Stimulated activated naive CD4-positive, alpha-beta T cell treated with Interleukin-2 at 50 U/mL for 16 hours (primary cell): ENCODE results near the gene RPA3.

Experiments
- DNase-seq: peaks from one replicate; lab custom pipeline; 2025; lab: John Stamatoyannopoulos, UW

Gene RPA3

DNA sequence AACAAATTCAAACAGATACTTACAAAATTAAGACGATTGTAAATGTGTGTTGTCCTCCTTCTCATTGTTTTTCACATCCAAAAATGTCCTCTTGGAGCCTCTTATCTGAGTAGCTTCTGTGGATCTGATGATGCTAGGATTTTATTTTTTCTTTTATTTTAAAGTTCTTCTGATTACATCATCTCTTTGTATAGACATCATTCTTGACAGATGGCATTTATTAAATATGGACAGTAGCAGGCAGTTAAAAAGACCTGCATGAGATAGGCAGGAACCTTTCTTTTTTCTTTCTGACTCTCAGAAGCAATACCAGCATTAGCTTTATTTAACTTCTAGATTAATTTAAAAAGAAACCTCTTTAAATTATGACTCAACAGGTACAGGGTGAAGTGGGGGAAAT is at the start of gene RPA3:
RPA3 (minus strand) TSS at position 116 of the 400 bp plus-strand sequence. CDS start 78,189 bp downstream, outside the sequence.
- no peak for DNase-seq

DNA sequence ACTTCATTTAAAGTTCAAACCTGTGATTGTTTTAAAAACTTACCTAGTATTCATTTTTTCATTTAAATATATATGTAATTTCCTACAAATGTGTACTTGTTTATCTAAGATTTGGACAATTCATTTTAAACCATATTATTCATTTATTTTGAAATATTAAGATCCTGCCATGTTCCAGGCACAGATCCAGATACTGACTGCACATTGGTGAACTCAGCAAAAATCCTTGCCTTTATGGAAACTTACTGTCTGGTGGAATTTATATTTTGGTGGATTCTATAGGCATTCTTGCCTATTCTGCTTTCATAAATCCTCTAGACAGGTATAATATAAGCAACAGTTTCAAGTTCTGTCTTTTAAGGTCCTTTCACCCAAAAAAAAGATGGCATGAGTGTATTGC is 48.3 kb upstream of the RPA3 start:
- DNase-seq, result no peak

DNA sequence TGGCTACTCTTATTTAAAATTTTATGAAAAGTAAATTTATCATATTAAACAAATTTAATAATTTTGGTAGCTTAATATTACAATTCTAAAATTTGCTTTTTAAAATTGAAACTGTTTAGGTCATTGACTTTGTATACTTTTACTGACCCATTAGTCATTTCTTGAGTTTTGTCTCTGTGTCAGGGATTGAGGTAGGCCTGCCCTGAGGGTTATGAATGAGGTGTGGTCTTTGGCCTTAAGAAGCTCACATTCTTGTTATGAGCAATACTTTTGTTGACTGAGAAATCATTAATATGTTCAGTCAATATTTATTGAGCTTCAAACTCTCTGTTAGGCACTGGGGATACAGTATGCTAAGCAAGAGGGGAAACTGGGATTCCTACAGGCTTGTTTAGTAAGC is 47.0 kb upstream of the RPA3 start:
- DNase-seq, result no peak

DNA sequence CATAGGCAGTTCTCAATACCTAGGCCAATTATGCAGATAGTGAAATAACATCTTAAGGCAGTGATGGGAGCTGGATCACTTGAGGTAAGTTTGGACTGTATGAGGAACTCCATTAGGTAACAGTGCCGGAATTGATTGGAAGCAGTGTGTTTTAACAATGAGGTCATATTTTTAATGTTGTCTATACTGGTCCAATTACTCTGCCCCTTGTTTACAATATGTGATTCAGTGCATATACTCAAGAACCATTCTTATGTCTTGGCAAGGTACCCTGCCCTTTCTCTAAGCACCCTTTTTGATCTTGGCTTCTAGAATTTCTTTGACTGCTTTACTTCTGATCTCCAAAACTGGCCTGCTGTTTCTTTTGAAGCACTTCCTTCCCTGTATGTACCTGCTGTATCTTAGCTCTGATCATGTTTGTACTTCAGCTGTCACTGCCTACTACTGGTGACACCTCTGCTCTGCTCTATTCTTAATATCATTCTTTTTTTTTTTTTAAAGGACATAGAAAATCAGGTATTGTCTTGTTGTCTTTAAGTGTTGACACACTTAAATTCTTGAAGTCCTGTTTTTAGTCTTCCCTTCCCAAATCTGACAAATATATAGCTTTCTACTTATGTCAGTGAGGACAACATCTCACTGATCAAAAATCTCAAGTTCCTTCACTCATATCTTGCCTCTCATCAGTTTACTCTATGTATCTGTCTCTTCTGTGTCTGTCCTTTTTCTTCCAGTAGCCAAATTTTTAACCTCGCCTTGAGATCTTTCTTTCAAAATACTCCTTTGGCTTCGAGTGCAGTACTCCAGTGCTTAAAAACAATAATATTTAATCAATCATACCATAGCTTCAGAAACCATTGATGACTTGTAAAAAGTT is 46.4 kb upstream of the RPA3 start:
- DNase-seq, result no peak

DNA sequence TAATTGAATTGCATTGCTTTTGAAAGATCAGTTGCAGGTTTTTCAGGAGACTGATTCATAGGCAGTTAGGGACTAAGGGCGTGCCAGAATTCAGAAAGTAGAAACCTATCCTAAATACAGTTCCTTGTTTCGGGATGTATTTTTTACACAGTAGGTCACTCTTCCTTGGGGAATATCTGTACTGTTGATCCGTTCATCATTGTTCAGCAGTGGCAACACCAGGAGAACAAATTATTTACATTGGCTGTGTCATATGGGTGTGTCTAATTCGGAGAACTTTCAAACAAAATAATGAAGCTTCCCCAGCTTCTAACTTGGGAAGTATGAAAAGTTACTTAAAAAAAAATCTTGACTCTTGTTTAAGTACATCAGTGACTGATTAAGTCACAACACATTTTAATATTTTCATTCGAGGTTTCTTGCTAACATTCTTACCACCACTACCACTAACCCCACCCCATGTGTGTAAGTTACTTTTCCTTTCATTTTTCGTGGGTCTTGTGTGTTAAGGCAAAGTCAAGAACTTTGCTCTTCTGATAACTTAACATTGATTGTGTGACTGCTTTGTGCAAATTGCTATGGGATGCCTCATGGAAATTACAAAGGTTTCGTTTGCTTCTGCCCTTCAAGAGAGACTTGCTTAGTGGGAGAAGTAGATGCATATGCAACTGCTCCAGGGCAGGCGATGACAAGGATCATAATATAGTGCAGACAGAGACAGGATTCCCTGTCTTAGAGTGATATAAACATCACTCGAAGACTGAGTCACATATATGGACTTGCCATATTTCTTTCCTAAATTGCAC is 43.8 kb upstream of the RPA3 start:
- no peak for DNase-seq

DNA sequence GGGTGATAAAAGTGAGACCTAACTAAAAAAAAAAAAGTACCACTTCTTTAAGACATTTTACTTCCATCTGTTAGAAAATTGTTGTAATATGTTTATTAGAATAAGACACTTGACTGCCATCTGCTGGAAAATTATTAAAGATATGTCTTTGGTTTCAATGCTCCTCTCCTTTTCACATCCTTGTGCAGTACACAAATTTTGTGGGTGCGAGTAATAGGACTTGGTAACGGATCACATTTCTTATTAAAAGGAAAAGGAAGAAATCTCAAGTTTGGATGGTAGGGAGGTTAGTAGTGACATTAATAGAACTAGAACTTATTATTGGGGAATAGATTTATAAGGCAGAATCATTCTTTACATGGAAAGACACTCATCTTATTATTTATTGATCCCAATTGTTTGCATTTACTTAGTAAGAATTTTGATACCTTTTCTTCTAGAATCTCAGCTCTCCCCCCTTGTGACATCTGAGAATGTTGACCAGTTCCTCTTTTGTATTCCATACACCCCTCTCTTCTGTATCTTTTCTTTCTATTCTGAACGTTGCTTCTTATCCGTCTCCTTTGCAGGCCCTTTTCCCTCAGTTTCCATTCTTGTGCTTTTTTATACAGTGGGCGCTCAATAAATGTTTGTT is 43.0 kb upstream of the RPA3 start:
- no peak for DNase-seq

DNA sequence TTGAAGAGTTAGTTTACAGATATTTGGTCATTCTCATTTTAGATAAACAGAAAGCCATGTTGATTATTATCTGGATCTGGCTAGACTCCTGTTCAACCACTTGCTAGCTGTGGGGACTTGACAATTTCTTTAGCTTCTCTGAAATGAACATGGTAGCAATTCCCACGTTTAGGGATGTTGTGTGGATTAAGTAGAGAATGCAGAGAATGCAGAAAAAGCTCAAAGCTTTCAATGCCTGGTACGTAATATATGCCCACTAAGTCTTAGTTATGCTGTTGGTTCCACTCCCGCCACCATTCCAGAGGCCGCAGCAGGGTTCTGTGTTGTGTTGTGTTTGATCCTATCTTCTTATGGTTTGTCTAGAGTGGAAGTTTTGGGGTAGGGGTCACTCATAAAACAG is 39.2 kb upstream of the RPA3 start:
- no peak for DNase-seq

DNA sequence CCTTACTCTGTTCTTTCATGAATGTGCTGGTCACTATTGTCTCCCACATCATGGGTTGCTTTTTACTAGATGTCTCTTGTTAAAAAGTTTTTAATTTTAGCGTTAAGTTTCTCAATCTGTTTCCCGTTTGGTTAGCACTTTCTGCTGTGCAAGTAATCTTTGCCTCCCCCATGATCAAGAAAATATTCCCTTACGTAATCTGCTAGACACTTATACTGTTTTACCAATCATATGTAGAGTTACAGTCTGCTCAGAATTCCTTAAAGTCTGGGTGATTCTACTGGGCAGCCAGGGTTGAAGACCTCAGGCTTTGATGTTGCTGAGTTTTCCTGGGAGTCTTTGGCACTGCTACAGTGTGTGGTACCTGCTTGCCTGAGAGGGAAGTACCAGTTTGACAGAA is 38.2 kb upstream of the RPA3 start:
- no peak for DNase-seq

DNA sequence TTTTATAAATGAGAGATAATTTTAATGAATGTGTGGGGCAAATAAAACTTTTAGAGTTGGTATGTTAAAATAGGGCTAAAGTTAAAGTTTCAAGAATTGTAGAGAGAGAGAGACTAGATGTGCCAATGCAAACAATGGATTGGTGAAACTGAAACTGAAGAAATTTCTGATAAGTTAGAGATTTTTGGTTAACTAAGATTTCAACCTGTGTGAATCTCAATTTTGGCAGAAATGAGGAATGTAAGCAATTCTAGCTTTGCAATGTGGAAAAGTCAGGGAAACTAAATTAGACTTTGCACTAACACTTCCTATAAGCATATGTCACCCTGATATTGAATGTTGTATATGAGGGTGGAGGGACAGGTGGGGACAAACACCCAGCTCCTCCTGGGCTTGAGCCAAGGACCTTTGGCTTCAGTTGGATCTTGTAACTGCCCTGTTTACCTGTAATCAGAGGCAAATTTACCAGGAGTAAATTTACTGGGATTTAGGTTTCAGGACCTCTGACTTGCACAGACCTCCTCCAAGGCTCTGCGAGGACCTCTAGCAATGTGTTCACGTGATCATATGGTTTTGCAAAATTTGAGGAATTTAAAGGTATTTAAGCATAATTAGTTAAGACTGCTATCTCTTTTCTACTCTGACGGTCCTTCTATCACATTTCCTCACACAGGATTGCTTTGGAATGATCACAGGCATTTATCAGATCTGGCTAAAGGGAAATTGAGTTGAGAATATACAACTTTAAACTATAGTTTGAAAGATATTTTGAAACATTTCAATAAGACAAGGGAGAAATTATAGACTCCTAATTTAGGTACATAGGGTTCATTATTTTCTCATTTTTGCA is 33.1 kb upstream of the RPA3 start:
- DNase-seq, result no peak

DNA sequence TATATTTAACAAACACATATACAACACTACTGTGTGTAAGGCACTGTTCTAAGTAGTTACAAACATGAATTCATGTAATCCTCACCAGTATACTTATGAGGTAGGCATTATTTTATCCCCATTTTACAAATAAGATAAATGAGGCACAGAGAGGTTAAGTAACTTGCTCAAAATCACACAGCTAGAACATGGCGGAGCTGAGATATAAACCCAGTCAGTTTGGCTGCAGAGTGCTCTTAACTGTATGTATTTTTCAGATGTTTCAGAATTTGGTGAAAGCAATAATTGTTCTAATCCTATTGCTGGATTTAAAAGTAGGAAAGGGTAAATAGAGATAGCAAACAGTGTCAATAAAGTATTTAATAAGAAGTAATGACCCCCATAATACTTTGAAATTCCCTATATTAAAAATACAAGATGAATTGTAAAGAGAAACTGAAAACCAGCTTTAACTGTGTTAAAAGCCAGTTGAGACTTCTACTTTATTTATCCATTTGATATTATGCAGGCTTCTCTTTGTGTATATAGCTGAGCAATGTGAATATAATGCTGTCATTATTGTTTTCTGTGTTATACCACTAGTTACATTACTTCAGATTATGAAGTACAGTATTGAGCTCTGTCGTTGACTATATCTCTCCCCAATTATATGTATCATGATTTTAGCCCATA is 32.3 kb upstream of the RPA3 start:
- DNase-seq, result no peak

DNA sequence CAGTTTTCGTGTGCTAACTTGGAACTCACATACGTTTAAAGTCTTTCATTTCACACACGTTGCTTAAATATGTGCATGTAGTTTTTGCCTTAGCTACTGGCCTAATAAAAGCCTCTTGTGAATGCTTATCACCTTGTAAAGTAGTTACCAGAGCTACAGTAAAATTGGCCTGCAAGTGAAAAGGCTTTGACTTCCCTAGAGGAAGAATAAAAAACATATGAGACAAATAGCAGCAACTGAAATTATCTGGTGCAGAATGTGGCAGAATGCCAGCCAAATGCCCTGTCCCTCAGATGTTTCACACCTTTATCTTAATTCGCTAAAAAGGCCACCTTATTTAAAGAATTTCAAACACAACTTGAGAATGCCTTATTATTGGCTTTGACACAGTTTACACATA is 28.1 kb upstream of the RPA3 start:
- DNase-seq, result no peak

DNA sequence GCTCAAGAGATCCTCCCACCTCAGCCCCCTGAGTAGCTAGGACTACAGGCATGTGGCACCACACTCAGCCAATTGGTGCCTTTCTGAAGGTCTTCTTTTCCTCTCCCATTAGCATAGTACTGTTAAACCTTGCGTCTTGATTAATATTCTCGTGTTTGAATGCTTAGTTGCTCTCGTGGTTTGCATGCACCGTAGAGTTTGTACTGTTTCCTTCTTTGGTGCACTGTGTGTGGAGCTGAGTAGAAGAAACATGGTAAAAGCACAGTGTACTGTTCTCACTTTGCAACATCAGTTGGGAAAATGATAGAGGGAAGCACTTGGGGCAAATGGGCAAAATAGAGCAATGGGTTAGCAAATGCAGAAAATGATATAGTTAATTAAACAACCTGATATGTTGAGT is 27.6 kb upstream of the RPA3 start:
- DNase-seq, result no peak

DNA sequence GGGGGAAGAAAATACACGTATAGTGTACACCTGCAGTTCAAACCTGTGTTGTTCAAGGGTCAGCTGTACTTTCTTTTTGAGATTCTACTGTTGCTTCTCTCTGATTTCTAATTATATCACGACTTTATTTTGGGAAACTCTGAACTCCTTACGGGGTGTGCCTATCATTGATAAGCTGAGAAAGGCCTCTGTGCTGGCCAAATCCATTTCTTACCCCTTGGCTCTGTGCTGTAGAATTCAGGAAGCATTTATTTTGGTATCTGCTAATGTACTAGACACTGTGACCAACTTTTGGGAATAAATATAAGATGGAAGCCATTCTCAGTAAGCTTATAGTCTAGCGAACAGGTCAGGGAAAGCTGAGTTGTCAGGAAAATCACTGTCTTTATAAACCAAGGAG is 26.9 kb upstream of the RPA3 start:
- DNase-seq, result no peak

DNA sequence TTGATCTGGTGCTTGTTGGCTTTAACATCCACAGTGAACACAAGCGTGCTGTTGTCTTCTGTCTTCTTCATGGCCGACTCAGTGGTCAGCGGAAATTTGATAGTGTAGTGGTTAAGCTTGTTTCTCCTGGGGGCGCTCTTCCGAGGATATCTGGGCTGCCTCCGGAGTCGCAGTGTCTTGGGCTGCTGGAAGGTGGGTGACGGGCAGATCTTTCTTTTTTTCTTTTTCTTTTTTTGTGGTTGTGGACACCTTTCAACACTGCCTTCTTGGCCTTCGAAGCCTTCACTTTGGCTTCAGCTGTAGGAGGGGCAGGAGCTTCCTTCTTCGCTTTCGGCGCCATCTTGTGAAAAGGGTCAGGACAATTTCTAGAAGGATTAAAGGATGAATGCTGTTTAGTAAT is 23.8 kb upstream of the RPA3 start:
- no peak for DNase-seq

DNA sequence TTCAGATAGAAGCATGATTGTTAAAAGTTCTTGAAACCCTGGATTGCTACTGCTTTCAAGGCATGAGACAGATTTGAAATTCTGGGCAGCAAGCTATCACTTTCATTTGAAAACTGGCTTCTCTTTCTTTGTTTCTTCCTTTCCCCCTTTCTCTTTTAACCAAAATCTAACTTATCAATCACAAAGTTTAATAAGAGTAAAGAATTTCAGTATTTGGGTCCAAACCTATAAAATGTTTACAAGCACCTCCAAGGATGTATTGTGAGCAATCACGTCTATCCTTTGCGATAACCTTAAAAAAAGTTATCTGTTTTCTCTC is 21.6 kb upstream of the RPA3 start:
- DNase-seq, result no peak

DNA sequence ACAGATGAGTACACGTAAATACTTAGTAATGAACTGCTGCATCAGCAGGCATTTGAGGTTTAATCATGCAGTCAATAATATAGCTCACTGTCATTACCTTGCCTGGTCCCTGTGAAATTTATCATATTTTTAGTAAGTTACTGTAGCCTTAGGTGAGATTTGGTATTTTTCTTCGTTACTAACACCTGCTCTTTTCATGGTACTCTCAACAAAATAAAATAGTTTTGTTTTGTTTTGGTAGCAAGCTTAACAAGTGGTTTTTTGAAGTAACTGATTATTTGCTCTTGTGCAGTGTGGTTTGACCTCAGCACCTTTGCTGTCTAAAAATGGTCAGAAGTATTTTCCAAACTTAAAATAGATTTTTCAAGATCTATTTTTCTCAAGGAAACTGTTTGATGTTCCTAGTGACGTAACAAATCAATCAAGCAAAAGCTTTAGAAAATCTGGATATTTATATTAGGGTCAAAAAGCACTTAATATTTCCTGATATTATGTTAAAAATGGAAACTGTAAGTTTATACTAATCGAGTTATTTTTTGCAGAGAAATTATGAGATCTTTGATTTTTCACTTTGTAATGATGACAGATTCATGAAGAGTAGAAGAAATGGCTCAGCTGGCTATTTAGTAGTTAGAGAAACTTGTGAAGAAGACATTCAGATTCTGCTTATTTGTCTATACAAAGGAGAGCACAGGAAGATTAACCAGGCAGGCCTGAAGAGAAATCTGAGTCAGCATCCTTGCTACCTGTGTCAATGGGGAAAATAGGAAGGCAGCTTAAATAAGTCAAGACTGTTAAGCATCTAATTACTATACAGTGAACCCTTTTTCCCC is 21.0 kb upstream of the RPA3 start:
- DNase-seq, result no peak

DNA sequence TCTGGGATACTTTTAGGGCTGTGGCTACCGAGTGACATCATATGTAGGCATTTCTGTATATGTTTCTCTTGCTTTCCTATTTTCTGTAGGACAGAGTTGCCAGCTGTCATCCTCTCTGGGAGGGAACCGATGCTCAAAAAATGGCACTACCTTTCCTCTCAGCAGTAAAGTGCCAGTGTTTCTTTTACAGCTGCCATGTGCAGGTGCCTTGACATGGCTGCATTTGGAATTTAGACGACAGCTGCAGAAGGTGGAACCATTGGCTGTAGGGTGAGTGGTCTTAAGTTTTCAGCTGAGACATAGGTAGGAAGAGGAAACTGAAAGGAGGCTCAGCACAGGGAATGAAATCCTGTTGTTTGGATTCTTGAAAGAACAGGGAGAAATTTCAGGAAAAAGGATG is 20.2 kb upstream of the RPA3 start:
- DNase-seq, result no peak

DNA sequence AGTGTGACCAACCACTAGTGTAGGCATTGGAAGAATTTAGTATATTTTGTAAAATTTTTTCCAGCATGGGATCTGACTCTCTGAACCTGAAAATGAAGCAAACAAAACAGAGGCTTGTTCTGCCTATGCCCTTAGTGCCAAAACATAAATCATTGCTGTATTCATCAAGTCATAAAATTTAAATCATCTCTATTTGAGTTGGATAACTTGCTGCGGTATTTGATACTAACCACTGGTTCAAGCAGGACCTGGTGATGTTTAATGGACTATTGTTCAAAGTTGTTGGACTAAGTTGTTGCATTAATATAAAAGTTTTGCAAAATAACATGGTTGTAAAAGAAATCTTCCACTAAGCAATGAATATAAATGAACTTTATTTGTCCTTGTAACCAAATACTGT is 19.8 kb upstream of the RPA3 start:
- no peak for DNase-seq

DNA sequence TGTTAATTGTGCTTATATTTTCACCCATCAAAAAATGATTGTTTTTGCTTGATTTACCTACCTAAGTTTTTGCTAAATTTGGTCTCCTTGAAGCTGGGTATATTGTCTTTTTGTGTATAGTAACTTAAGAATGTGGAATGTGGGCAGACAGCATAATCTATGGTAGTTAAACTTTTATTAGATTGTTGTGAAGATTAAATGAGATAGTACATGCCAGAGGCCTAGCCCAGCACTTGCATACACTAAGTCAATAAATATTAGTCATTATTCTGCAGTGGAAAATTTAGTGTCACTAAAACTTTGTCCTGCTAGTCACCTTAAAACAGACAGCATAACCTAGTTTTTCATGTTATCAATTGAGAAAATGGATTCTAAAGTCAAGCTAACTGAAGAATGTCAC is 19.3 kb upstream of the RPA3 start:
- DNase-seq, result no peak

DNA sequence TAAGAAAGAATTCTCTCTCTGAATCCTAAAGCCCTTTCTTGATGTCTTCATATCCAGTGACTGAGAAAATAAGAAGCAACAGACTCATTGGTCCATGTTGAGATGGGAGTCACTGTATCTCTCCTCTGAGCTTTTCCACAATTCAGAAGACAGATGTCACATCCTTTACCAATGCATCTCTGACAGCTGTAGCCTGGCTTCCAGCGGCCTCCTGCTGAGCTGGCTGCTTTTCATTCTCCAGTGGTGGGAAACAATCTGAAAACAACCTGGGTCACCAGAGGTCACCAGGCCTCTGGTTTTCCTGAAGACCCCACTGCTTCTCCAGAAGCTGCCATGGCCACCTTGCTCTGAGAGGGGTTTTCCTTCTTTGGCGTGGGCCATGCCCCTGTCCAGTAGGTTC is 18.3 kb upstream of the RPA3 start:
- DNase-seq, result no peak
